Parathyroid adenoma (tissue), 2 donors: ENCODE results near the gene GPX3.

Source experiments
- H2AFZ ChIP-seq: fragments of 300-600 bp; sonication (generic); one replicate; pipeline ENCODE4 v1.7.0; 2017; ENCODE audit warnings: antibody characterized with exemption, mild to moderate bottlenecking
- H3K27ac ChIP-seq: fragments of 300-600 bp; sonication (generic); one replicate; pipeline ENCODE4 v1.7.0; 2017
- H3K27me3 ChIP-seq: fragments of 300-600 bp; sonication (generic); one replicate; pipeline ENCODE4 v1.7.0; 2017; ENCODE audit warnings: low read length; ENCODE audit not compliant: control insufficient read depth, insufficient read depth
- H3K36me3 ChIP-seq: fragments of 300-600 bp; sonication (generic); one replicate; pipeline ENCODE4 v1.7.0; 2017; ENCODE audit warnings: low read length; ENCODE audit not compliant: control insufficient read depth, insufficient read depth
- H3K4me1 ChIP-seq: fragments of 300-600 bp; sonication (generic); one replicate; pipeline ENCODE4 v1.7.0; 2017; ENCODE audit warnings: control low read depth
- H3K4me2 ChIP-seq: fragments of 300-600 bp; sonication (generic); one replicate; pipeline ENCODE4 v1.7.0; 2017; ENCODE audit warnings: low read length
- H3K4me3 ChIP-seq: fragments of 300-600 bp; sonication (generic); one replicate; pipeline ENCODE4 v1.7.0; 2017; ENCODE audit warnings: low read depth, low read length
- H3K79me2 ChIP-seq: fragments of 300-600 bp; sonication (generic); one replicate; pipeline ENCODE4 v1.7.0; 2017; ENCODE audit warnings: control low read depth
- H3K9ac ChIP-seq: fragments of 300-600 bp; sonication (generic); one replicate; pipeline ENCODE4 v1.7.0; 2017; ENCODE audit warnings: mild to moderate bottlenecking
- H3K9me3 ChIP-seq: fragments of 300-600 bp; sonication (generic); one replicate; pipeline ENCODE4 v1.7.0; 2017; ENCODE audit warnings: low read length; ENCODE audit not compliant: control insufficient read depth
- CTCF ChIP-seq: fragments of 300-600 bp; sonication (generic); IDR thresholded peaks from one replicate; pipeline ENCODE4 v1.7.0; 2017; ENCODE audit warnings: antibody characterized with exemption, mild to moderate bottlenecking
- donor health status: primary hyperparathyroidism.

The GPX3 gene

GRCh38 chr5:151008210-151008491 lies 12.2 kb upstream of the GPX3 start:
- H3K27ac ChIP-seq: no peak overlapping the region
- no peaks in the 10 kb centered on the region for H3K9me3 ChIP-seq
- no peak for TF ChIP-seq CTCF
- H3K9ac ChIP-seq: no peak overlapping the region
- H3K4me2 ChIP-seq: no peak overlapping the region
- H3K79me2 ChIP-seq: no peaks in the 10 kb centered on the region
- H3K36me3 ChIP-seq: no peaks in the 10 kb centered on the region
- H3K27me3 ChIP-seq: no peaks in the 10 kb centered on the region
- no peak overlapping the region for H3K4me3 ChIP-seq
- peaks cover 4% of the 10 kb centered on the region for H3K4me1 ChIP-seq
- no peak overlapping the region for H2AFZ ChIP-seq

GRCh38 chr5:151008906-151009305 lies 11.5 kb upstream of the GPX3 start:
- Histone ChIP-seq H3K27ac (no peak overlapping the region), H3K4me1 (peaks cover 4% of the 10 kb centered on the region), H3K9me3 (no peaks in the 10 kb centered on the region), H3K27me3 (no peaks in the 10 kb centered on the region), H3K9ac (no peak overlapping the region), H3K4me2 (no peak overlapping the region), H3K79me2 (no peaks in the 10 kb centered on the region), H3K36me3 (no peaks in the 10 kb centered on the region), H2AFZ (no peak overlapping the region), H3K4me3 (no peak overlapping the region)
- TF ChIP-seq CTCF: no peak

- Histone ChIP-seq H2AFZ (no peak overlapping the region), H3K9ac (no peak overlapping the region), H3K27ac (no peak overlapping the region), H3K36me3 (no peaks in the 10 kb centered on the region), H3K4me2 (no peak overlapping the region), H3K9me3 (no peaks in the 10 kb centered on the region), H3K79me2 (no peaks in the 10 kb centered on the region), H3K27me3 (no peaks in the 10 kb centered on the region), H3K4me1 (peaks cover 19% of the 10 kb centered on the region), H3K4me3 (no peak overlapping the region)
- no peak for TF ChIP-seq CTCF
Measured at GRCh38 chr5:151012862-151013261, 7.5 kb upstream of the GPX3 start.

GRCh38 chr5:151014680-151015343 lies 5.6 kb upstream of the GPX3 start:
- Histone ChIP-seq H3K36me3 (no peaks in the 10 kb centered on the region), H2AFZ (no peak overlapping the region), H3K79me2 (no peaks in the 10 kb centered on the region), H3K4me1 (peaks cover 19% of the 10 kb centered on the region), H3K27ac (peak overlapping the region; percentile 9), H3K9ac (no peak overlapping the region), H3K4me2 (peak overlapping the region; percentile 28), H3K27me3 (no peaks in the 10 kb centered on the region), H3K9me3 (no peaks in the 10 kb centered on the region), H3K4me3 (no peak overlapping the region)
- no peak for TF ChIP-seq CTCF

- H3K4me1 ChIP-seq: peaks cover 19% of the 10 kb centered on the region
- no peaks in the 10 kb centered on the region for H3K36me3 ChIP-seq
- no peaks in the 10 kb centered on the region for H3K79me2 ChIP-seq
- peak overlapping the region; percentile 55 for H2AFZ ChIP-seq
- H3K27me3 ChIP-seq: no peaks in the 10 kb centered on the region
- H3K4me3 ChIP-seq: no peak overlapping the region
- no peak overlapping the region for H3K4me2 ChIP-seq
- H3K9me3 ChIP-seq: no peaks in the 10 kb centered on the region
- no peak for TF ChIP-seq CTCF
- no peak overlapping the region for H3K9ac ChIP-seq
- H3K27ac ChIP-seq: peak overlapping the region; percentile 36
Measured at GRCh38 chr5:151015974-151016587, 4.3 kb upstream of the GPX3 start.
